Vagina (tissue), 2 donors: ENCODE data around the gene ZKSCAN5.

ENCODE experiments used
- POLR2A ChIP-seq, 2 donors: fragments of 450-650 bp; IDR thresholded peaks; one replicate each; pipeline ENCODE4 v1.6.1; 2017; ENCODE audit warnings: antibody characterized with exemption in 2 of 2, mild to moderate bottlenecking in 2 of 2, moderate library complexity in 2 of 2
- POLR2AphosphoS5 ChIP-seq, 2 donors: sonication (generic); formaldehyde crosslinking; IDR thresholded peaks; one replicate each; pipeline ENCODE4 v1.9.0; 2017; ENCODE audit warnings: antibody characterized with exemption in 2 of 2, mild to moderate bottlenecking in 2 of 2, low read depth in 1 of 2; ENCODE audit not compliant: insufficient read depth in 1 of 2
- TF ChIP-seq, protein P1 (sequence below), 3 experiments: fragments of 450-650 bp in 2 of 3; fragments of 200-600 bp in 1 of 3; sonication (generic) in 1 of 3; IDR thresholded peaks; one replicate each; pipeline ENCODE4 v1.5.1; 2017 to 2019; ENCODE audit warnings: antibody characterized with exemption in 3 of 3, mild to moderate bottlenecking in 2 of 3, moderate library complexity in 2 of 3

DNA sequence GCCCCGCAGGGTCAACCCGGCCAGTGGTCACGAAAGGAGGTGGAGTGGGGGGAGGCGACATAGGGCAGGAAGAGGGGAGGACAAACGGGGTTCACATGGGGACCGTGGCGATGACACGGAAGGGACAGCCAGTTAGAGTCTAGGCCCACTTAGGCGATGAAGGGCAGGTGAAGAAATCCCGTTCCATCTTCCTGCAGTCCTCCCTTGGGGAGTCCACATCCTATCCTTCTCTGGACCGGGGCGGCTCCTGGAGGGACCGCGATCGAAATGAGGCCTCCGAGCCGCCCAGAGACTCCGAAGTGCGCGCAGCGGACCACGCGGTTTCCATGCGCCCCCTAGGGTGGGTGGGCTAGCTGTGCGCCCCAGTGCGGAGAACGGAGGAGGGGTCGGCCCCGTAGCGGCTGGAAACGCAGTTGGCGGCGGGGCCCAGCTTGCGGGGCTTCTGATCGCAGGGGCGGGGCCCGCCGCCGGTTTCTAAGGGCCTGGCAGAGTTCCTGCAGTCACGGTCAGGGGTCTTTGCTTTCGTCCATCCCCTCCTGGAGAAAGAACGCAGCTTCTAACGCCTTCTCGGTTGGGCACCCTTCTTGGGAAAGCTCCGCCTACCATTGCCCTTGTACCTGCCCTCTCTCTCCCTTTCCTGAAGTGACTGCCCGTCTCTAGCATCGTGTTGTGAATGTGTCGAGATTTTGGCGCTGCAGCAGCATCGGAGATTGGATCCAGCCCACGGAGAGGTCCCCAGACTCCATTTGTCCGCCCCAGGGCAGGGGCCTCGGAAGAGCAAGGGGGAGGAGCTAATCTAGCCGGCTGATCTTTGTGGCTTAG, 75.7 kb downstream of the ZKSCAN5 start:
- TF ChIP-seq POLR2A (IDR thresholded peaks at IDR 0.05) (no peak), POLR2AphosphoS5 (IDR thresholded peaks at IDR 0.05; ENCODE audit: insufficient read depth in 1 of 2, low read depth in 1 of 2) (peak in 1 of 2 donors; percentile 33)
- TF ChIP-seq, protein P1, sequence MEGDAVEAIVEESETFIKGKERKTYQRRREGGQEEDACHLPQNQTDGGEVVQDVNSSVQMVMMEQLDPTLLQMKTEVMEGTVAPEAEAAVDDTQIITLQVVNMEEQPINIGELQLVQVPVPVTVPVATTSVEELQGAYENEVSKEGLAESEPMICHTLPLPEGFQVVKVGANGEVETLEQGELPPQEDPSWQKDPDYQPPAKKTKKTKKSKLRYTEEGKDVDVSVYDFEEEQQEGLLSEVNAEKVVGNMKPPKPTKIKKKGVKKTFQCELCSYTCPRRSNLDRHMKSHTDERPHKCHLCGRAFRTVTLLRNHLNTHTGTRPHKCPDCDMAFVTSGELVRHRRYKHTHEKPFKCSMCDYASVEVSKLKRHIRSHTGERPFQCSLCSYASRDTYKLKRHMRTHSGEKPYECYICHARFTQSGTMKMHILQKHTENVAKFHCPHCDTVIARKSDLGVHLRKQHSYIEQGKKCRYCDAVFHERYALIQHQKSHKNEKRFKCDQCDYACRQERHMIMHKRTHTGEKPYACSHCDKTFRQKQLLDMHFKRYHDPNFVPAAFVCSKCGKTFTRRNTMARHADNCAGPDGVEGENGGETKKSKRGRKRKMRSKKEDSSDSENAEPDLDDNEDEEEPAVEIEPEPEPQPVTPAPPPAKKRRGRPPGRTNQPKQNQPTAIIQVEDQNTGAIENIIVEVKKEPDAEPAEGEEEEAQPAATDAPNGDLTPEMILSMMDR (IDR thresholded peaks at IDR 0.05), result no peak
